AG04450 (cell line): ENCODE measurements around the gene RHOBTB1. TPM values are rescaled to one million over a fixed set of nuclear protein-coding genes. Genes with fewer than 3 reads are reported as not detected.
"Not testable (repeated sequence)": the region's sequence is repeated elsewhere in the genome, so short reads cannot be mapped to it uniquely, and the experiment has no call there.

Experiments
- CTCF ChIA-PET: fragments of 300-600, 350-600 bp; formaldehyde crosslinking; extraction: SDS; loops from one replicate; lab custom pipeline; 2022; ENCODE audit warnings: antibody characterized with exemption, inconsistent platforms; lab: Charles Lee
- POLR2A ChIA-PET: fragments of 350-600 bp; formaldehyde crosslinking; extraction: SDS; loops from one replicate; lab custom pipeline; 2021; ENCODE audit warnings: antibody characterized with exemption, inconsistent platforms; lab: Yijun Ruan, JAX
- DNase-seq: peaks from one replicate; pipeline ENCODE4 v3.0.0-alpha.2; 2011; ENCODE audit warnings: low read depth, low spot score
- H3K27ac ChIP-seq: one replicate; pipeline ENCODE4 v1.5.1; 2012; ENCODE audit warnings: low read depth, low read length, control low read depth
- H3K27me3 ChIP-seq: one replicate; pipeline ENCODE4 v1.6.0; 2012; ENCODE audit warnings: low read length; ENCODE audit not compliant: control insufficient read depth, insufficient read depth
- H3K4me3 ChIP-seq: 2 replicates; pipeline ENCODE4 v1.5.1; 2011; ENCODE audit warnings: mild to moderate bottlenecking, low read depth, low read length, control low read depth
- H3K9me3 ChIP-seq: 2 replicates; pipeline ENCODE4 v1.5.1; 2012; ENCODE audit warnings: low read length; ENCODE audit not compliant: control insufficient read depth, insufficient read depth
- polyA plus RNA-seq: library from polyadenylated mRNA; depleted of rRNA; stranded (reverse); fragments of >200 nt; gene quantifications from 2 replicates; pipeline ENCODE4 v1.2.3, GENCODE V29; 2011
- TF ChIP-seq, protein P1 (sequence below): IDR thresholded peaks from 2 replicates; pipeline ENCODE4 v1.5.1; 2011; ENCODE audit warnings: low read depth, low read length, control low read depth, inconsistent platforms

Gene RHOBTB1
- polyA plus RNA-seq, 1 experiment: 37.4 TPM

DNA sequence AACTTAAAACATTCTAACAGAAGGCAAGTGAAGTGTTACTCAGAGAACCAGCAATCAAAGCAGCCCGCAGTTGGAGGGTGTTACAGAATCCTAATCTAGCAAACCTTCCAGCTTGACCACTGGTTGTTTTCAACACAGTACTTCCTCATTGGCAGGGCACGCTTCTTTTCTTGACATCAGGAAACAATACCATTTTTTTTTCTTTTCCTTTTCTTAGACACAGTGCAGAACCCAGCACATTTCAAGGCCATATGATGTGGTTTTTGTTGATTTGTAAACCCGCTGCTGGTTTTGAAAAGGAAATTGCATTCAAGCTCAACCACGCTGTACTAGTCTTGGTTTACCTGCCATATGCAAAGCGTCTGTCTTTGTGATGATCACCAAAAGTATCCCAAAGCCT lies 33.4 kb downstream of the RHOBTB1 start:
- TF ChIP-seq, protein P1, sequence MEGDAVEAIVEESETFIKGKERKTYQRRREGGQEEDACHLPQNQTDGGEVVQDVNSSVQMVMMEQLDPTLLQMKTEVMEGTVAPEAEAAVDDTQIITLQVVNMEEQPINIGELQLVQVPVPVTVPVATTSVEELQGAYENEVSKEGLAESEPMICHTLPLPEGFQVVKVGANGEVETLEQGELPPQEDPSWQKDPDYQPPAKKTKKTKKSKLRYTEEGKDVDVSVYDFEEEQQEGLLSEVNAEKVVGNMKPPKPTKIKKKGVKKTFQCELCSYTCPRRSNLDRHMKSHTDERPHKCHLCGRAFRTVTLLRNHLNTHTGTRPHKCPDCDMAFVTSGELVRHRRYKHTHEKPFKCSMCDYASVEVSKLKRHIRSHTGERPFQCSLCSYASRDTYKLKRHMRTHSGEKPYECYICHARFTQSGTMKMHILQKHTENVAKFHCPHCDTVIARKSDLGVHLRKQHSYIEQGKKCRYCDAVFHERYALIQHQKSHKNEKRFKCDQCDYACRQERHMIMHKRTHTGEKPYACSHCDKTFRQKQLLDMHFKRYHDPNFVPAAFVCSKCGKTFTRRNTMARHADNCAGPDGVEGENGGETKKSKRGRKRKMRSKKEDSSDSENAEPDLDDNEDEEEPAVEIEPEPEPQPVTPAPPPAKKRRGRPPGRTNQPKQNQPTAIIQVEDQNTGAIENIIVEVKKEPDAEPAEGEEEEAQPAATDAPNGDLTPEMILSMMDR: no peak
- Histone ChIP-seq H3K4me3 (no peak overlapping the region), H3K27me3 (no peaks in the 10 kb centered on the region), H3K27ac (no peak overlapping the region), H3K9me3 (peaks cover 7% of the 10 kb centered on the region; the same call in 1 of the 2 replicates)
- DNase-seq: no peak
- ChIA-PET POLR2A (no interaction called here), CTCF (no interaction called here)

DNA sequence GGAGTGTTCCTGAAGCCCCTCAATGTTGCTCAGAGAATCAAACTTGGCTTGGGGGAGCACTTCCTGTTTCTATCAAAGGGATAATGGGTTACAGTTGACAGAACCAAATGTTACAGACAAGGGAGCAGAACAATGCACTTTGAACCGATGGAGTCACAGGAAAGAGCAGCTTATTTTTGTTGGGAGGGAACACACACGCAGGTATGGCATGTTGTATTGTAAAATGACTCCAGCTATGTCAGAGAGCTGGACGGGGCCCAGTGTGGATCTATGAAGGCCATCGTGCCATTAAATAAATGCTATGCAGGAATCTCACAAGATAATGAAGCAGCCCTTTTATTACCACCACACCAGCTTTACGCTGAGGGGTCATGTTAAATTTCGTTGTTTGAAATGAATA lies 35.1 kb downstream of the RHOBTB1 start:
- TF ChIP-seq, protein P1: no peak
- CTCF ChIA-PET: no interaction called here
- Histone ChIP-seq H3K9me3 (peaks cover 7% of the 10 kb centered on the region; the same call in 1 of the 2 replicates), H3K27ac (no peak overlapping the region), H3K4me3 (no peak overlapping the region), H3K27me3 (no peaks in the 10 kb centered on the region)
- POLR2A ChIA-PET: no interaction called here
- no peak for DNase-seq

- CTCF ChIA-PET: interaction anchor here (1.3 kb wide), 1 partner anchor 14 kb away, joined by 3 read pairs; no protein-coding TSS in a partner anchor
- no peak overlapping the region for H3K27ac ChIP-seq
- DNase-seq: no peak
- no peaks in the 10 kb centered on the region for H3K27me3 ChIP-seq
- TF ChIP-seq, protein P1: no peak
- POLR2A ChIA-PET: no interaction called here
- H3K4me3 ChIP-seq: no peak overlapping the region
- peaks cover 7% of the 10 kb centered on the region; the same call in 1 of the 2 replicates for H3K9me3 ChIP-seq
These were observed 36.0 kb downstream of the RHOBTB1 start for GRCh38 chr10:60908031-60908430.

GRCh38 chr10:60907236-60907635 lies 36.7 kb downstream of the RHOBTB1 start:
- CTCF ChIA-PET: interaction anchor here (1.3 kb wide), 1 partner anchor 13 kb away, joined by 3 read pairs; no protein-coding TSS in a partner anchor
- no peak overlapping the region for H3K4me3 ChIP-seq
- no peak overlapping the region for H3K27ac ChIP-seq
- POLR2A ChIA-PET: no interaction called here
- no peaks in the 10 kb centered on the region for H3K27me3 ChIP-seq
- H3K9me3 ChIP-seq: peaks cover 7% of the 10 kb centered on the region; the same call in 1 of the 2 replicates
- TF ChIP-seq, protein P1: no peak
- DNase-seq: no peak

- H3K4me3 ChIP-seq, POLR2A ChIA-PET, H3K9me3 ChIP-seq, CTCF ChIA-PET, H3K27ac ChIP-seq, DNase-seq, H3K27me3 ChIP-seq: not testable (repeated sequence)
These were observed 37.2 kb downstream of the RHOBTB1 start for GRCh38 chr10:60906825-60907224.

DNA sequence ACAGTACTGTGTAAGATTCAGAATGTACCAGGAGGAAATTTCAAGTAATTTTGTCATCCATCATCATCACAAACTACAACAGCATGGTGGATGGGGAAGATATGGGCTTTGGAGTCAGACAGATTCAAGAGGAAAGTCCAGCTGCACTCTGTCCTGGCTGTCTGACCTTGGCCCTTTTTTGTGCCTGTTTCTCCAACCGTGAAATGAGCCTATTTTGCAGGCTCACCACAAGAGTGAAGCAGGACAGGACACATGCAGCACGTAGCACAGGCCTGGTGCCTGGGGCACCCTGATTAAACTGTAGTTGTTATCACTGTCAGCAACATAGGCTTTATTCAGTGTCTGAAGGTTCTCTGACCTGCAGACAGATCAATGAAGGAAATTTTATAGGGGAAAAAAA lies 37.6 kb downstream of the RHOBTB1 start:
- TF ChIP-seq, protein P1: no peak
- Histone ChIP-seq H3K27ac (no peak overlapping the region), H3K9me3 (peaks cover 7% of the 10 kb centered on the region; the same call in 1 of the 2 replicates), H3K27me3 (no peaks in the 10 kb centered on the region), H3K4me3 (no peak overlapping the region)
- DNase-seq: no peak
- POLR2A ChIA-PET: interaction anchor here (0.7 kb wide), 1 partner anchor 37 kb away, joined by 3 read pairs; no protein-coding TSS in a partner anchor
- CTCF ChIA-PET: no interaction called here
